ENCODE data around the gene MAPKAPK3.

GRCh38 chr3:50608278-50608677, 8.7 kb upstream of the MAPKAPK3 start:
- no peak for TF ChIP-seq CTCF (IDR thresholded peaks at IDR 0.05)
- TF ChIP-seq POLR2A (IDR thresholded peaks at IDR 0.05; ENCODE audit: low read depth), result no peak

All from esophagus muscularis mucosa (tissue), 3 donors.